SK-N-MC (cell line): ENCODE measurements around the gene MOV10.

Source experiments
- DNase-seq: peaks from one replicate; pipeline ENCODE4 v3.0.0-alpha.2; 2011; ENCODE audit warnings: low read depth, low spot score
- H3K27ac ChIP-seq: fragments of 200-600 bp; sonication (generic); 2 replicates; pipeline ENCODE4 v1.5.1; 2016; ENCODE audit warnings: mixed run types
- H3K36me3 ChIP-seq: fragments of 200-600 bp; sonication (generic); 2 replicates; pipeline ENCODE4 v1.6.1; 2017; ENCODE audit warnings: antibody characterized with exemption, low read length, mixed read lengths; ENCODE audit not compliant: insufficient read depth
- H3K4me3 ChIP-seq: fragments of 200-600 bp; sonication (generic); 2 replicates; pipeline ENCODE4 v1.5.1; 2016
- H3K9ac ChIP-seq: fragments of 200-600 bp; sonication (generic); 2 replicates; pipeline ENCODE4 v1.8.0; 2017; ENCODE audit warnings: mixed run types, mixed read lengths; ENCODE audit not compliant: insufficient read length
- H3K9me3 ChIP-seq: fragments of 200-600 bp; sonication (generic); 2 replicates; pipeline ENCODE4 v1.6.1; 2017; ENCODE audit warnings: low read depth, mild to moderate bottlenecking, antibody characterized with exemption, low read length, moderate library complexity, mixed read lengths
- EZH2 ChIP-seq: fragments of 200-600 bp; sonication (generic); IDR thresholded peaks from one replicate; pipeline ENCODE4 v1.6.1; 2017; ENCODE audit warnings: antibody characterized with exemption
- FOXP2 ChIP-seq: optimal IDR thresholded peaks from 2 replicates; pipeline ENCODE3; 2011; ENCODE audit warnings: mild to moderate bottlenecking, moderate library complexity; ENCODE audit not compliant: insufficient read depth; ENCODE audit errors: extremely low read length, control extremely low read depth
- POLR2AphosphoS5 ChIP-seq: IDR thresholded peaks from 2 replicates; pipeline ENCODE4 v1.6.1; 2012; ENCODE audit warnings: mild to moderate bottlenecking, low read depth, low read length, borderline replicate concordance

Gene MOV10

DNA sequence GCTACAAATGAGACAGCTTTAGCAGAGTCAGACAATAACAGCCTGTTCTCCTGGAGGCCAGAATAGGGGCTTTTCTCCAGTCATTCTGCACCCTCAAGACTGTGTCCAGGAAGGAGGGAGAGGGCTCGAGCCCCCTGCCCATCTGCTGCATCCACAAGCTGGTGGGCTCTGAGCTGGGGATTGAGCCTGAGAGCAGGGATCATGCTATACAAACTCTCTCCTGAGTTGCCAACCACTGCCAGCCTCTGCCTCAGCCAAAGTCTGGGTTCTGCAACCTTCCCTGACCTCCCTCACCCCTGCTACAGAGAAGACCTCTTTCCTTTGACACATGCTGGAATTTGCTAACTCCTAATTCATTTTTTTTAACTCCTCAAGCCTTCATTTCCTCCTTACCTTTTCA, 55.5 kb downstream of the MOV10 start:
- TF ChIP-seq FOXP2: no peak
- TF ChIP-seq EZH2: no peak
- TF ChIP-seq POLR2AphosphoS5: no peak

DNA sequence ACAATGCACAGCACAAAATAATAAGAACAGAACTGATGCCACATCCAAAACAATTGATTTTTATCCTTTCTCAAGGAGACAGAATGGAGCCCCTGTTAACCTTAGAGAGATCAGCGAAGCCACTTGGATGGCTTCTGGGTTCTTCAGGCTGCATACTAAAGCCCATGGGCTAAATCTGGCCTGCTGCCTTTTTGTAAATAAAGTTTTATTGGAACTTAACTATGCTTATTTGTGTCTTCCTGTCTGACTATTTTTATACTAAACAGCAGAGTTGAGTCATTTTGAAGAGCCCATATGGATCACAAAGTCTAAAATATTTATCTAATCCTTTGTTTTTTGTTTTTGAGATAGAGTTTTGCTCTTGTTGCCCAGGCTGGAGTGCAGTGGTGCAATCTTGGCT, 57.0 kb downstream of the MOV10 start:
- TF ChIP-seq EZH2 (no peak), POLR2AphosphoS5 (no peak), FOXP2 (no peak)
- Histone ChIP-seq H3K9me3 (no peaks in the 10 kb centered on the region), H3K9ac (no peak overlapping the region), H3K36me3 (no peaks in the 10 kb centered on the region), H3K27ac (no peak overlapping the region), H3K4me3 (no peak overlapping the region)
- no peak for DNase-seq

More for the DNA sequence above, 55.5 kb downstream of the MOV10 start:
- DNase-seq: no peak
- Histone ChIP-seq H3K4me3 (no peak overlapping the region), H3K9me3 (no peaks in the 10 kb centered on the region), H3K27ac (no peak overlapping the region), H3K9ac (no peak overlapping the region), H3K36me3 (no peaks in the 10 kb centered on the region)

- Histone ChIP-seq H3K36me3 (no peaks in the 10 kb centered on the region), H3K4me3 (no peak overlapping the region), H3K9ac (no peak overlapping the region), H3K27ac (no peak overlapping the region), H3K9me3 (no peaks in the 10 kb centered on the region)
- TF ChIP-seq EZH2: no peak
- no peak for TF ChIP-seq FOXP2
- TF ChIP-seq POLR2AphosphoS5: no peak
- DNase-seq: no peak
These were observed 61.3 kb downstream of the MOV10 start for GRCh38 chr1:112735752-112736151.

GRCh38 chr1:112737573-112737972, 63.1 kb downstream of the MOV10 start:
- no peak for DNase-seq
- Histone ChIP-seq H3K36me3 (no peaks in the 10 kb centered on the region), H3K9ac (no peak overlapping the region), H3K9me3 (no peaks in the 10 kb centered on the region), H3K27ac (no peak overlapping the region), H3K4me3 (no peak overlapping the region)
- TF ChIP-seq POLR2AphosphoS5 (no peak), FOXP2 (no peak), EZH2 (no peak)

DNA sequence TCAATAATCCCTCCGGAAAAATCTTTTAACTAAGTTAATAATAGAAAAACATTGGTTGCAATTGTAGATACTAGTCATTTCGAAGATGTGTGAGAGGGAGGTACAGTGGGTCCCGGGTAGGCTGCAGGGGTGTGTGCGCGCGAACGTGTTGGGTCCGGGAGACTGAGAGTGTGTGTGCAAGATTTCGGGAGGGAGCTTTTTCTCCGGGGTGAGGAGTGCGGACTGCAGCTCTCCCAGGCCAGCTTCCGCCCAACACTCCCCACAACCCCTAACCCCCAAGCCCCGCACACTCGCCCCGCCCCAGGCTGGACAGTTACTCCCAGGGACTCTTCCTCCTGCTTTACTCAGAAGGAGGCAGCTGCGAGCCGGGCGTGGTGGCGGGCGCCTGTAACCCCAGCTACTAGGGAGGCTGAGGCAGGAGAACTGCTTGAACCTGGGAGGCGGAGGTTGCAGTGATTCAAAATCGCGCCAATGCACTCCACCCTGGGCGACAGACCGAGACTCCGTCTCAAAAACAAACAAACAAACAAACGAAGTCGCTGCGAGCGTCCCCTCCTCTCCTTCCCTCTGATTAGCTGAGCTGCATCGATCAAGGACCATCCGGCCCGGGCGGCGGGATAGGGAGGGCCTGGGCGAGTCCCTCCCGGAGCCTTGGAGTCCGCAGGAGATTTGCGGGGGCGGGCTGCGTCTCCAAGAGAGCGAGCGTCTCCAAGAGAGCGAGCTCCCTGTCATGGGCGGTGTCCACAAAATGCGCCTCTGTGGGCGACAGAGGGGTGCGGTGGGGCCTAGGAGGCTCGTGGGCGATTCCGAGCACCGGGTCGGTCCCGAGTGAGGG, 68.9 kb downstream of the MOV10 start:
- DNase-seq: no peak
- Histone ChIP-seq H3K4me3 (no peak overlapping the region), H3K9me3 (no peaks in the 10 kb centered on the region), H3K36me3 (no peaks in the 10 kb centered on the region), H3K27ac (no peak overlapping the region), H3K9ac (no peak overlapping the region)
- TF ChIP-seq EZH2 (no peak), FOXP2 (no peak), POLR2AphosphoS5 (no peak)

DNA sequence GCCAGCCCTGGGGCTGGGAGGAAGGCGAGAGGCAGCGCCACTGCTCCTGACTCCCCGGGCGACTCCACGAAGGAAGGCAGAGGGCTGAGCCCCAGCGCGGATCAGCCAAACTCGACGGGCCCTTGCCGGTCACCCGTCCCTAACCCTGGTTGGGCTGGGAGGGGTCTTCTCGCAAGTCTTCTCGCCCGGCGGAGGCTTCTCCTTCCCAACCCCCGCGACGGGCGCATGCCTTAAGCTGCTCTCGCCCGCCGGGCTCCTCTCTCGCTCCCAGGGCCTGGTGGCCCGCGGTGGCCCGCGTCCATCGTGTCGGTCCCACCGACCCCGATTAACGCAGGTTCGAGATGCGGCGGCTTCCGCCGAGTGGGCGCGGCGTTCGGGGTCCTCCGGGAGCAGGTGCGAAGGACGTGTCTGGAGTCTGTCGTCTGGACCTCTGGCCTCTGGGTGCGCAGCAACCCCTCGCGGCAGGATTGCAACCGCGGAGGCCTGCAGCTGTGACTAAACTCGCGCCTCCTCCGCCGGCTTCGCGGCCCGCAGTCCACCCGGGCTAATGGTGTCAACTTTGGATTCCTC, 69.6 kb downstream of the MOV10 start:
- TF ChIP-seq EZH2: no peak
- no peak for TF ChIP-seq POLR2AphosphoS5
- TF ChIP-seq FOXP2: no peak
- DNase-seq: no peak
- Histone ChIP-seq H3K4me3 (no peak overlapping the region), H3K9me3 (no peaks in the 10 kb centered on the region), H3K9ac (no peak overlapping the region), H3K27ac (no peak overlapping the region), H3K36me3 (no peaks in the 10 kb centered on the region)

GRCh38 chr1:112748396-112748795, 73.9 kb downstream of the MOV10 start:
- DNase-seq: no peak
- no peak overlapping the region for H3K4me3 ChIP-seq
- no peak overlapping the region for H3K9ac ChIP-seq
- H3K9me3 ChIP-seq: no peaks in the 10 kb centered on the region
- no peak overlapping the region for H3K27ac ChIP-seq
- TF ChIP-seq FOXP2: no peak
- TF ChIP-seq POLR2AphosphoS5: no peak
- TF ChIP-seq EZH2: no peak
- H3K36me3 ChIP-seq: no peaks in the 10 kb centered on the region
